GM23338 (cell line): ENCODE data around the gene AIF1L. TPM values are rescaled to one million over a fixed set of nuclear protein-coding genes. Genes with fewer than 3 reads are reported as not detected.

Experiments
- ATAC-seq: fragments of 200-7000 bp; cut with Tn5 transposase; 3 replicates; pipeline ENCODE4 v1.9.1; 2020
- DNase-seq: peaks from one replicate; pipeline ENCODE4 v3.0.0-alpha.2; 2015; ENCODE audit warnings: low spot score
- H2AFZ ChIP-seq: fragments of 200-600 bp; sonication (generic); 2 replicates; pipeline ENCODE4 v1.8.0; 2016; ENCODE audit warnings: antibody characterized with exemption, mild to moderate bottlenecking, moderate library complexity
- H3F3A ChIP-seq: fragments of 200-600 bp; sonication (generic); replicated peaks from 2 replicates; pipeline ENCODE4 v1.8.0; 2017; ENCODE audit warnings: antibody characterized with exemption, mixed run types, low read depth
- H3K27ac ChIP-seq: fragments of 200-600 bp; sonication (generic); 2 replicates; pipeline ENCODE4 v1.6.1; 2016; ENCODE audit warnings: low read depth
- H3K27me3 ChIP-seq: fragments of 200-600 bp; sonication (generic); 2 replicates; pipeline ENCODE4 v1.8.0; 2016; ENCODE audit warnings: mild to moderate bottlenecking, mixed run types, moderate library complexity; ENCODE audit not compliant: insufficient read depth
- H3K36me3 ChIP-seq: fragments of 200-600 bp; sonication (generic); 2 replicates; pipeline ENCODE4 v1.8.0; 2016; ENCODE audit warnings: mild to moderate bottlenecking; ENCODE audit not compliant: insufficient read depth
- H3K4me1 ChIP-seq: fragments of 200-600 bp; sonication (generic); 2 replicates; pipeline ENCODE4 v1.8.0; 2016; ENCODE audit warnings: mild to moderate bottlenecking, moderate library complexity; ENCODE audit not compliant: insufficient read depth
- H3K4me2 ChIP-seq: fragments of 200-600 bp; sonication (generic); 2 replicates; pipeline ENCODE4 v1.7.1; 2017; ENCODE audit warnings: mixed run types
- H3K4me3 ChIP-seq: fragments of 200-600 bp; sonication (generic); 2 replicates; pipeline ENCODE4 v1.6.1; 2016; ENCODE audit warnings: mixed run types
- H3K79me2 ChIP-seq: fragments of 200-600 bp; sonication (generic); replicated peaks from 2 replicates; pipeline ENCODE4 v1.8.0; 2017; ENCODE audit warnings: mild to moderate bottlenecking; ENCODE audit not compliant: insufficient read depth
- H3K9me2 ChIP-seq: fragments of 200-600 bp; sonication (generic); 2 replicates; pipeline ENCODE4 v1.8.0; 2017; ENCODE audit not compliant: insufficient read depth
- H4K20me1 ChIP-seq: fragments of 200-600 bp; sonication (generic); replicated peaks from 2 replicates; pipeline ENCODE4 v1.8.0; 2017; ENCODE audit warnings: mild to moderate bottlenecking; ENCODE audit not compliant: insufficient read depth
- H3K27ac Mint-ChIP-seq: 2 replicates; pipeline ENCODE4 v1.8.0; 2020; ENCODE audit warnings: inconsistent platforms, mild to moderate bottlenecking, moderate library complexity, mixed read lengths
- H3K27me3 Mint-ChIP-seq: 3 replicates; pipeline ENCODE4 v1.8.0; 2022; ENCODE audit warnings: low read depth, mild to moderate bottlenecking, moderate library complexity, mixed read lengths, inconsistent platforms; ENCODE audit not compliant: insufficient read depth, poor library complexity
- H3K36me3 Mint-ChIP-seq: 3 replicates; pipeline ENCODE4 v1.8.0; 2021; ENCODE audit warnings: low read depth, mild to moderate bottlenecking, inconsistent platforms, moderate library complexity, mixed read lengths
- H3K4me1 Mint-ChIP-seq: 3 replicates; pipeline ENCODE4 v1.8.0; 2020; ENCODE audit warnings: mild to moderate bottlenecking, inconsistent platforms, mixed read lengths
- H3K4me3 Mint-ChIP-seq: 3 replicates; pipeline ENCODE4 v1.8.0; 2021; ENCODE audit warnings: moderate library complexity, mild to moderate bottlenecking, inconsistent platforms, mixed read lengths
- H3K9me3 Mint-ChIP-seq: 3 replicates; pipeline ENCODE4 v1.8.0; 2020; ENCODE audit warnings: moderate library complexity, mild to moderate bottlenecking, inconsistent platforms, mixed read lengths
- CREB1 ChIP-seq: fragments of 250-450 bp; sonication (Bioruptor Pico); IDR thresholded peaks from 2 replicates; pipeline ENCODE4 v1.5.0; 2020; ENCODE audit warnings: low read depth, mild to moderate bottlenecking, moderate library complexity
- EZH2 ChIP-seq: fragments of 200-600 bp; sonication (generic); IDR thresholded peaks from one replicate; pipeline ENCODE4 v1.8.0; 2017; ENCODE audit warnings: antibody characterized with exemption, mild to moderate bottlenecking, low read depth; ENCODE audit not compliant: unreplicated experiment
- EZH2phosphoT487 ChIP-seq: fragments of 200-600 bp; sonication (generic); IDR thresholded peaks from one replicate; pipeline ENCODE4 v1.8.1; 2018; ENCODE audit warnings: antibody characterized with exemption; ENCODE audit not compliant: unreplicated experiment
- JUNB ChIP-seq: IDR thresholded peaks from one replicate; pipeline ENCODE4 v1.6.1; 2016; ENCODE audit warnings: antibody characterized with exemption; ENCODE audit not compliant: unreplicated experiment
- NANOG ChIP-seq: IDR thresholded peaks from 2 replicates; pipeline ENCODE4 v1.6.1; 2016; ENCODE audit warnings: antibody characterized with exemption, borderline replicate concordance
- POLR2AphosphoS5 ChIP-seq: IDR thresholded peaks from 2 replicates; pipeline ENCODE4 v1.6.1; 2016; ENCODE audit warnings: antibody characterized with exemption, low read depth
- STAT1 ChIP-seq: IDR thresholded peaks from one replicate; pipeline ENCODE4 v1.6.1; 2016; ENCODE audit warnings: antibody characterized with exemption; ENCODE audit not compliant: unreplicated experiment
- ZNF114 ChIP-seq: fragments of 250-450 bp; sonication (Bioruptor Pico); IDR thresholded peaks from 2 replicates; pipeline ENCODE4 v1.5.0; 2020; ENCODE audit warnings: mild to moderate bottlenecking, moderate library complexity
- ZNF331 ChIP-seq: fragments of 250-450 bp; sonication (Bioruptor Pico); IDR thresholded peaks from 2 replicates; pipeline ENCODE4 v1.5.0; 2020; ENCODE audit warnings: low read depth, mild to moderate bottlenecking, moderate library complexity
- polyA plus RNA-seq: library from polyadenylated mRNA; unstranded; fragments of >200 nt; fragmentation: Nextera tagmentation; extraction: Ambion mirVana; gene quantifications from 2 replicates; pipeline ENCODE4 v1.2.1, GENCODE V29; 2016
- total RNA-seq: library from RNA; depleted of rRNA; stranded (reverse); fragments of >200 nt; shearing (Covaris generic); gene quantifications from 2 replicates; pipeline ENCODE4 v1.2.3, GENCODE V29; 2014
- TF ChIP-seq, protein P1 (sequence below): IDR thresholded peaks from 2 replicates; pipeline ENCODE4 v1.6.1; 2016; ENCODE audit warnings: antibody characterized with exemption
- TF ChIP-seq, protein P2 (sequence below): fragments of 250-450 bp; sonication (Bioruptor Pico); IDR thresholded peaks from 2 replicates; pipeline ENCODE4 v1.5.0; 2020; ENCODE audit warnings: mild to moderate bottlenecking, moderate library complexity
- TF ChIP-seq, protein P3 (sequence below), 2 experiments: fragments of 200-600 bp in 1 of 2; sonication (generic) in 1 of 2; conservative IDR thresholded peaks; 2 replicates each; pipeline versions ENCODE4 v1.5.1 to v1.6.1; 2016 to 2017; ENCODE audit warnings: antibody characterized with exemption in 2 of 2, low read depth in 2 of 2, mild to moderate bottlenecking in 2 of 2, moderate library complexity in 1 of 2
- TF ChIP-seq, protein P4 (sequence below): IDR thresholded peaks from one replicate; pipeline ENCODE4 v1.6.1; 2018; ENCODE audit warnings: antibody characterized with exemption; ENCODE audit not compliant: unreplicated experiment

Gene AIF1L
- total and polyA plus RNA-seq, 2 experiments from 2014 or later: 76.4 to 87.8 TPM

DNA sequence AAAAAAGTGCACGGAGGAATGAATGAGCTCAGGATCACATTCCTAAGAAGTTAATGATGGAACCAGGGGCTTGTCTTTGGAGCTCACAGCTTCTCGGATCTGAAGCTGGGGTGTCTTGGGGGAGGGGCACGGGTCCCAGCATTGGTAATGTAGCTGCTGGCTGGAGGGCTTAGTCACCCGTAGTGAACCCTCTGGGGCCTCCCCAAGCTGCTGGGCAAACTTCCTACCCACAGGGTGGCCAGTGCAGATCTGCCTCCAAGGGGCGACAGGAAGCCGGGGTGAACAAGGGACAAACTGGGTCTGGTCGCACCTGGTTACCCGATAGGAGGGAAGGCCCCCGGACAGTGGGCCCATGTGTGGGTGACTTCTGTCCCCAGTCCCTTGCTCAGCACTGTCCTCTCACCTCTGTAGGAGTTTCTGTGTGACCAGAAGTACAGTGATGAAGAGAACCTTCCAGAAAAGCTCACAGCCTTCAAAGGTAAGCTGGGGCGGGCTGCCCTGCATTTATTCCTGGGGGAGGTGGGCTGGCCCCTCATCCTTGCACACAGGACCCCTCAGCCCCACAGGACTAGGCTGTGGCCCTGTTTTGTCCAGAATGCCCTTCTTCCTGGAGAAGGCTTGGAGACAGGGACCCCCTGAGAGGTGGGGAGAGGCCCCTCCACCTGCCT lies 15.0 kb downstream of the AIF1L start:
- Histone ChIP-seq H3K27ac (peak overlapping the region; percentile 18), H3K27me3 (no peaks in the 10 kb centered on the region), H3F3A (0 out of 2 replicates have a peak, but pooled peaks cover 3% of the 10 kb centered on the region), H3K4me2 (no peak overlapping the region), H3K4me3 (no peak overlapping the region), H3K36me3 (peaks cover 19% of the 10 kb centered on the region), H2AFZ (no peak overlapping the region), H4K20me1 (0 out of 2 replicates have a peak, but pooled peaks cover 6% of the 10 kb centered on the region), H3K79me2 (no peaks in the 10 kb centered on the region), H3K9me2 (no peaks in the 10 kb centered on the region), H3K4me1 (peaks cover 7% of the 10 kb centered on the region)
- Mint-ChIP-seq H3K36me3 (peaks cover 80% of the 10 kb centered on the region), H3K27ac (peak overlapping the region; percentile 75; the same call in 1 of the 2 replicates), H3K9me3 (no peaks in the 10 kb centered on the region), H3K4me1 (peaks cover 26% of the 10 kb centered on the region), H3K4me3 (no peak overlapping the region), H3K27me3 (peaks cover 22% of the 10 kb centered on the region)
- peak; percentile 14 for ATAC-seq
- TF ChIP-seq, protein P1, sequence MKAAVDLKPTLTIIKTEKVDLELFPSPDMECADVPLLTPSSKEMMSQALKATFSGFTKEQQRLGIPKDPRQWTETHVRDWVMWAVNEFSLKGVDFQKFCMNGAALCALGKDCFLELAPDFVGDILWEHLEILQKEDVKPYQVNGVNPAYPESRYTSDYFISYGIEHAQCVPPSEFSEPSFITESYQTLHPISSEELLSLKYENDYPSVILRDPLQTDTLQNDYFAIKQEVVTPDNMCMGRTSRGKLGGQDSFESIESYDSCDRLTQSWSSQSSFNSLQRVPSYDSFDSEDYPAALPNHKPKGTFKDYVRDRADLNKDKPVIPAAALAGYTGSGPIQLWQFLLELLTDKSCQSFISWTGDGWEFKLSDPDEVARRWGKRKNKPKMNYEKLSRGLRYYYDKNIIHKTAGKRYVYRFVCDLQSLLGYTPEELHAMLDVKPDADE: no peak
- TF ChIP-seq ZNF114 (CRISPR knock-in tag) (no peak), NANOG (no peak), STAT1 (no peak), POLR2AphosphoS5 (no peak), ZNF331 (CRISPR knock-in tag) (no peak), CREB1 (CRISPR knock-in tag) (no peak), EZH2 (no peak), JUNB (no peak), EZH2phosphoT487 (no peak)
- TF ChIP-seq, protein P2, sequence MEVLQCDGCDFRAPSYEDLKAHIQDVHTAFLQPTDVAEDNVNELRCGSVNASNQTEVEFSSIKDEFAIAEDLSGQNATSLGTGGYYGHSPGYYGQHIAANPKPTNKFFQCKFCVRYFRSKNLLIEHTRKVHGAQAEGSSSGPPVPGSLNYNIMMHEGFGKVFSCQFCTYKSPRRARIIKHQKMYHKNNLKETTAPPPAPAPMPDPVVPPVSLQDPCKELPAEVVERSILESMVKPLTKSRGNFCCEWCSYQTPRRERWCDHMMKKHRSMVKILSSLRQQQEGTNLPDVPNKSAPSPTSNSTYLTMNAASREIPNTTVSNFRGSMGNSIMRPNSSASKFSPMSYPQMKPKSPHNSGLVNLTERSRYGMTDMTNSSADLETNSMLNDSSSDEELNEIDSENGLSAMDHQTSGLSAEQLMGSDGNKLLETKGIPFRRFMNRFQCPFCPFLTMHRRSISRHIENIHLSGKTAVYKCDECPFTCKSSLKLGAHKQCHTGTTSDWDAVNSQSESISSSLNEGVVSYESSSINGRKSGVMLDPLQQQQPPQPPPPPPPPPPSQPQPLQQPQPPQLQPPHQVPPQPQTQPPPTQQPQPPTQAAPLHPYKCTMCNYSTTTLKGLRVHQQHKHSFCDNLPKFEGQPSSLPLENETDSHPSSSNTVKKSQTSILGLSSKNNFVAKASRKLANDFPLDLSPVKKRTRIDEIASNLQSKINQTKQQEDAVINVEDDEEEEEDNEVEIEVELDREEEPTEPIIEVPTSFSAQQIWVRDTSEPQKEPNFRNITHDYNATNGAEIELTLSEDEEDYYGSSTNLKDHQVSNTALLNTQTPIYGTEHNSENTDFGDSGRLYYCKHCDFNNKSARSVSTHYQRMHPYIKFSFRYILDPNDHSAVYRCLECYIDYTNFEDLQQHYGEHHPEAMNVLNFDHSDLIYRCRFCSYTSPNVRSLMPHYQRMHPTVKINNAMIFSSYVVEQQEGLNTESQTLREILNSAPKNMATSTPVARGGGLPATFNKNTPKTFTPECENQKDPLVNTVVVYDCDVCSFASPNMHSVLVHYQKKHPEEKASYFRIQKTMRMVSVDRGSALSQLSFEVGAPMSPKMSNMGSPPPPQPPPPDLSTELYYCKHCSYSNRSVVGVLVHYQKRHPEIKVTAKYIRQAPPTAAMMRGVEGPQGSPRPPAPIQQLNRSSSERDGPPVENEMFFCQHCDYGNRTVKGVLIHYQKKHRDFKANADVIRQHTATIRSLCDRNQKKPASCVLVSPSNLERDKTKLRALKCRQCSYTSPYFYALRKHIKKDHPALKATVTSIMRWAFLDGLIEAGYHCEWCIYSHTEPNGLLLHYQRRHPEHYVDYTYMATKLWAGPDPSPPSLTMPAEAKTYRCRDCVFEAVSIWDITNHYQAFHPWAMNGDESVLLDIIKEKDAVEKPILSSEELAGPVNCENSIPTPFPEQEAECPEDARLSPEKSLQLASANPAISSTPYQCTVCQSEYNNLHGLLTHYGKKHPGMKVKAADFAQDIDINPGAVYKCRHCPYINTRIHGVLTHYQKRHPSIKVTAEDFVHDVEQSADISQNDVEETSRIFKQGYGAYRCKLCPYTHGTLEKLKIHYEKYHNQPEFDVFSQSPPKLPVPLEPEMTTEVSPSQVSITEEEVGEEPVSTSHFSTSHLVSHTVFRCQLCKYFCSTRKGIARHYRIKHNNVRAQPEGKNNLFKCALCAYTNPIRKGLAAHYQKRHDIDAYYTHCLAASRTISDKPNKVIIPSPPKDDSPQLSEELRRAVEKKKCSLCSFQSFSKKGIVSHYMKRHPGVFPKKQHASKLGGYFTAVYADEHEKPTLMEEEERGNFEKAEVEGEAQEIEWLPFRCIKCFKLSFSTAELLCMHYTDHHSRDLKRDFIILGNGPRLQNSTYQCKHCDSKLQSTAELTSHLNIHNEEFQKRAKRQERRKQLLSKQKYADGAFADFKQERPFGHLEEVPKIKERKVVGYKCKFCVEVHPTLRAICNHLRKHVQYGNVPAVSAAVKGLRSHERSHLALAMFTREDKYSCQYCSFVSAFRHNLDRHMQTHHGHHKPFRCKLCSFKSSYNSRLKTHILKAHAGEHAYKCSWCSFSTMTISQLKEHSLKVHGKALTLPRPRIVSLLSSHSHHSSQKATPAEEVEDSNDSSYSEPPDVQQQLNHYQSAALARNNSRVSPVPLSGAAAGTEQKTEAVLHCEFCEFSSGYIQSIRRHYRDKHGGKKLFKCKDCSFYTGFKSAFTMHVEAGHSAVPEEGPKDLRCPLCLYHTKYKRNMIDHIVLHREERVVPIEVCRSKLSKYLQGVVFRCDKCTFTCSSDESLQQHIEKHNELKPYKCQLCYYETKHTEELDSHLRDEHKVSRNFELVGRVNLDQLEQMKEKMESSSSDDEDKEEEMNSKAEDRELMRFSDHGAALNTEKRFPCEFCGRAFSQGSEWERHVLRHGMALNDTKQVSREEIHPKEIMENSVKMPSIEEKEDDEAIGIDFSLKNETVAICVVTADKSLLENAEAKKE (CRISPR knock-in tag): no peak
- TF ChIP-seq, protein P3, sequence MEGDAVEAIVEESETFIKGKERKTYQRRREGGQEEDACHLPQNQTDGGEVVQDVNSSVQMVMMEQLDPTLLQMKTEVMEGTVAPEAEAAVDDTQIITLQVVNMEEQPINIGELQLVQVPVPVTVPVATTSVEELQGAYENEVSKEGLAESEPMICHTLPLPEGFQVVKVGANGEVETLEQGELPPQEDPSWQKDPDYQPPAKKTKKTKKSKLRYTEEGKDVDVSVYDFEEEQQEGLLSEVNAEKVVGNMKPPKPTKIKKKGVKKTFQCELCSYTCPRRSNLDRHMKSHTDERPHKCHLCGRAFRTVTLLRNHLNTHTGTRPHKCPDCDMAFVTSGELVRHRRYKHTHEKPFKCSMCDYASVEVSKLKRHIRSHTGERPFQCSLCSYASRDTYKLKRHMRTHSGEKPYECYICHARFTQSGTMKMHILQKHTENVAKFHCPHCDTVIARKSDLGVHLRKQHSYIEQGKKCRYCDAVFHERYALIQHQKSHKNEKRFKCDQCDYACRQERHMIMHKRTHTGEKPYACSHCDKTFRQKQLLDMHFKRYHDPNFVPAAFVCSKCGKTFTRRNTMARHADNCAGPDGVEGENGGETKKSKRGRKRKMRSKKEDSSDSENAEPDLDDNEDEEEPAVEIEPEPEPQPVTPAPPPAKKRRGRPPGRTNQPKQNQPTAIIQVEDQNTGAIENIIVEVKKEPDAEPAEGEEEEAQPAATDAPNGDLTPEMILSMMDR (conservative IDR thresholded peaks at IDR 0.05; ENCODE audit: low read depth in 2 of 2): no peak
- TF ChIP-seq, protein P4, sequence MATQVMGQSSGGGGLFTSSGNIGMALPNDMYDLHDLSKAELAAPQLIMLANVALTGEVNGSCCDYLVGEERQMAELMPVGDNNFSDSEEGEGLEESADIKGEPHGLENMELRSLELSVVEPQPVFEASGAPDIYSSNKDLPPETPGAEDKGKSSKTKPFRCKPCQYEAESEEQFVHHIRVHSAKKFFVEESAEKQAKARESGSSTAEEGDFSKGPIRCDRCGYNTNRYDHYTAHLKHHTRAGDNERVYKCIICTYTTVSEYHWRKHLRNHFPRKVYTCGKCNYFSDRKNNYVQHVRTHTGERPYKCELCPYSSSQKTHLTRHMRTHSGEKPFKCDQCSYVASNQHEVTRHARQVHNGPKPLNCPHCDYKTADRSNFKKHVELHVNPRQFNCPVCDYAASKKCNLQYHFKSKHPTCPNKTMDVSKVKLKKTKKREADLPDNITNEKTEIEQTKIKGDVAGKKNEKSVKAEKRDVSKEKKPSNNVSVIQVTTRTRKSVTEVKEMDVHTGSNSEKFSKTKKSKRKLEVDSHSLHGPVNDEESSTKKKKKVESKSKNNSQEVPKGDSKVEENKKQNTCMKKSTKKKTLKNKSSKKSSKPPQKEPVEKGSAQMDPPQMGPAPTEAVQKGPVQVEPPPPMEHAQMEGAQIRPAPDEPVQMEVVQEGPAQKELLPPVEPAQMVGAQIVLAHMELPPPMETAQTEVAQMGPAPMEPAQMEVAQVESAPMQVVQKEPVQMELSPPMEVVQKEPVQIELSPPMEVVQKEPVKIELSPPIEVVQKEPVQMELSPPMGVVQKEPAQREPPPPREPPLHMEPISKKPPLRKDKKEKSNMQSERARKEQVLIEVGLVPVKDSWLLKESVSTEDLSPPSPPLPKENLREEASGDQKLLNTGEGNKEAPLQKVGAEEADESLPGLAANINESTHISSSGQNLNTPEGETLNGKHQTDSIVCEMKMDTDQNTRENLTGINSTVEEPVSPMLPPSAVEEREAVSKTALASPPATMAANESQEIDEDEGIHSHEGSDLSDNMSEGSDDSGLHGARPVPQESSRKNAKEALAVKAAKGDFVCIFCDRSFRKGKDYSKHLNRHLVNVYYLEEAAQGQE: no peak
- peak; percentile 36 for DNase-seq
